HG03460 (cell line): Measurements from ENCODE around the gene MAPK6.
"Not testable (repeated sequence)": the region's sequence is repeated elsewhere in the genome, so short reads cannot be mapped to it uniquely, and the experiment has no call there.

ENCODE experiments used
- ATAC-seq: cut with Tn5 transposase; IDR thresholded peaks from one replicate; pipeline ENCODE4 v1.9.1; 2021; ENCODE audit not compliant: unreplicated experiment

Gene MAPK6

GRCh38 chr15:52042051-52042851 is 23.2 kb downstream of the MAPK6 start:
- no peak for ATAC-seq

- not testable (repeated sequence) for ATAC-seq
Measured at GRCh38 chr15:52045795-52046298, 26.8 kb downstream of the MAPK6 start.

GRCh38 chr15:52046552-52046951 is 27.5 kb downstream of the MAPK6 start:
- not testable (repeated sequence) for ATAC-seq

- ATAC-seq, result no peak
Measured at GRCh38 chr15:52050416-52050815, 31.4 kb downstream of the MAPK6 start.

- no peak for ATAC-seq
Measured at GRCh38 chr15:52052066-52052935, 33.3 kb downstream of the MAPK6 start.

- no peak for ATAC-seq
Measured at GRCh38 chr15:52054381-52054780, 35.4 kb downstream of the MAPK6 start.

GRCh38 chr15:52054858-52055257 is 35.8 kb downstream of the MAPK6 start:
- not testable (repeated sequence) for ATAC-seq

- ATAC-seq, result no peak
Measured at GRCh38 chr15:52056001-52056400, 37.0 kb downstream of the MAPK6 start.

GRCh38 chr15:52056496-52056895 is 37.5 kb downstream of the MAPK6 start:
- no peak for ATAC-seq

- no peak for ATAC-seq
Measured at GRCh38 chr15:52057996-52058395, 39.0 kb downstream of the MAPK6 start.

GRCh38 chr15:52060501-52060900 is 41.5 kb downstream of the MAPK6 start:
- no peak for ATAC-seq

GRCh38 chr15:52066842-52067544 is 48.0 kb downstream of the MAPK6 start:
- ATAC-seq, result no peak

- no peak for ATAC-seq
Measured at GRCh38 chr15:52067545-52067926, 48.5 kb downstream of the MAPK6 start.

- ATAC-seq, result no peak
Measured at GRCh38 chr15:52068004-52068615, 49.1 kb downstream of the MAPK6 start.

GRCh38 chr15:52069559-52069958 is 50.5 kb downstream of the MAPK6 start:
- no peak for ATAC-seq

- ATAC-seq, result no peak
Measured at GRCh38 chr15:52071570-52071969, 52.6 kb downstream of the MAPK6 start.

- no peak for ATAC-seq
Measured at GRCh38 chr15:52076889-52077781, 58.1 kb downstream of the MAPK6 start.

GRCh38 chr15:52078197-52078875 is 59.3 kb downstream of the MAPK6 start:
- no peak for ATAC-seq
